Measurements from ENCODE around the gene HMCN1.

Gene HMCN1

DNA sequence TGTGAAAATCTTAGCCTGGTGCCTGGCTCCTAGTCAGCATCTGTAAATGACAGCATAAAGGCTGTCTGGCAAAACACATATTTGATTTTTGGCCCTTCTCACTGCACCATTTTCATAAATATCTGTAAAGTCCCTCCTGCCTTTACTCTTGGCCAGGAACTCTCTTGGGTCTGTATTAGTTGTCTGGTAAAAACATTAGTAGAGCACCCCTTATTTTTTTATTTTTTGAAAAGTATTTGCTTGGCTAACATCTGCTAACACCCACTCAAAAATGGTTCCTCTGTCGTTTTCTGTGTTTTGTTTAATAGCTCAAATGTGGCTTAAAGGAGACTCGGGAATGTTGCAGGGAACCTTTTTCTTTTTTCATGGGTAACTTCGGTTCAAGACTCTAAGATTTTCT is 293.4 kb downstream of the HMCN1 start:
- no peak for DNase-seq (ENCODE audit: low read depth, low spot score)

DNA sequence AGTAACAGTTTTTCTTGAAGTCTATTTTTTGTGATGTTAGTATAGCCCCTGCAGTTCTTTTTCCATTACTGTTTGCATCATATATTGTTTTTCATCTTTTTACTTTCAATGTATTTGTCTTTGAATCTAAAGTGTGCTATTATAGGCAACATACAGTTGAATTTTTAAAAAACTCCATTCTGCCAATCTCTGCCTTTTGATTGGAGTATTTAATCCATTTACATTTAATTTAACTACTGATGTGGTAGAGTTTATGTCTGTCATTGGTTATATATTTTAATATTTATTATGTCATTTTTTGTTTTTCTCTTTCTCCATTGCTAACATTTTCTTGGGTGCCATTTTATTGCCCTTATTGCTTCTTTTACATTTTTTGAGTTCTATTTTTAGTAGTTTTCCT is 296.3 kb downstream of the HMCN1 start:
- no peak for DNase-seq (ENCODE audit: low read depth, low spot score)

DNA sequence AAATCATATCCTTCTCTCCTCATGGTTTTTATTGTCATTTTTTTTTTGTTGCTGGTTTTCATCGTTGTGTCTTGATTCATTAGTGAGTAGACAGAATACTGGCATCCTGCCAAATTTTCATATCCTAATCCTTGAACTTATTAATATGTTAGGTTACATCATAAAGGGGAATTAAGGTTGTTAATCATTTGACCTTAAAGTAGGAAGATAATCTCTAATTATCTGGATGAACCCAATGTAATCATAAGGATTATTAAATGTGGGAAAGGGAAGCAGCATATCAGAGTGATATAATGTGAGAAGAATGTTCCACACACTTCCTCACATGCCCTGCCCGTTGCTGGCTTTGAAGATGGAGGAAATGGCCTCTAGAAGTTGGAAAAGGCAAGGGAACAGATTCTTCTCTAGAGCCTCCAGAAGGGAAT is 299.7 kb downstream of the HMCN1 start:
- no peak for DNase-seq (ENCODE audit: low read depth, low spot score)

DNA sequence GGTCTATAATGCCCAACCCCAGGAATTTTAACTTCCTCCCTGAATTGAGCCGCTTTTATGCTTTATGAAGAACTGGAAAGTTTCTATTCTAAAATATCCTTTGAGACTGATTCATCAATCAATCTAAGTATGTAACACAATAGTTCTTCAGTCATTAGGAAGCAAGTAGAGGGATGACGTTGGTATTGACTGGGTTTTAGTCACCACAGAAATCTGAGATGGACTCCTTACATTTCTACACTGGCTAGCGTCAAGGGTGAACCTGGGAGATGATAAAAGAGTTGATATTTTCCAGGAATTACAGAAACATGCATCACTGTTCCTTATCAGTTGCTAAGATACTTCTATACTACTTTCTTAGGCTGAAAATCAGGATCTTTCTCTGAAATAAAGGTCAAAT is 308.0 kb downstream of the HMCN1 start:
- no peak for DNase-seq (ENCODE audit: low read depth, low spot score)

DNA sequence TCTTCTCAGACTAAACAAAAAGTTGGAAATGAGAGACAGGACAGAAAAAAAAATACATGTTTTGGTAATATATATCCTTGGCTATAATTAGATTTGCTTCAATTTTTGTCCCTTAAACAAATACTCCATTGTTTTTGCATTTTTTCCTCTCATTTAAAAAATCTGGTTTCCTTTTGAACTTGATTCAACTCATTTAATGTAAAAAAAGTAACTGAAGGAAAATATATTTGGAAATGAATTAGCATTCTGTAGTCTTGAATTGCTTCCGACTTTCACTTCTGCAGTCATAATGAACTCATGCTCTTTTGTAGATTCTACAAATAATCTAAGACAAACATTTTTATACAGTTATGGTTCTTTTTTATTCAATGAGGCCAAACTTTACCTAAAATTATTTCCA is 309.1 kb downstream of the HMCN1 start:
- no peak for DNase-seq (ENCODE audit: low read depth, low spot score)

DNA sequence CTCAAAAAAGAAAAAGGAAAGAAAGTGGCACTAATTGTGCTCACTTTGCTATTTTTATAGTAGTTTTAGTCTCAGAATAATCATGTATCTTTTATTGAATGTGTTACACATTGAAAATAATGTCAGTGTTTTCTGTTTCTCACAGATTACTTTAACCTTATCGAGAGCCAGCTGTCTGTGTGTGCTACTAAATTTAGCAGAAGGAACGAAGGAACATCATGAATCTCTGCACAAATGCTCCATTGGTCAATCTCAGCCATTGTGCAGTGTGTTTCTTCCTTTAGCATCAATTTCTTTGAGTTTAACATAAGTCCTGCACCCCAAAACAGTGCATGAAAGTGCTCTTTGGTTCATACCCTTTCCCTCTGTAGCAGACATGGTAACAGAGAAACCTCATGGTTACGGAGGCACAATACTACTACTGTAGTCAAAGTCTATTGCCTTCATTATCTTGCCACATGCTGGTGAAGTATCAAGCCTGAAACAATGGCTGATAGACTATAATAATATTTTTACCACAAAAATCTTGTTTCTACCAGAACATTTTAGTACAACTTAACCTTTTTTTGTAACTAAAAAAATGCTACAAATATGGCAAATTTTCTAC is 310.0 kb downstream of the HMCN1 start:
- no peak for DNase-seq (ENCODE audit: low read depth, low spot score)

DNA sequence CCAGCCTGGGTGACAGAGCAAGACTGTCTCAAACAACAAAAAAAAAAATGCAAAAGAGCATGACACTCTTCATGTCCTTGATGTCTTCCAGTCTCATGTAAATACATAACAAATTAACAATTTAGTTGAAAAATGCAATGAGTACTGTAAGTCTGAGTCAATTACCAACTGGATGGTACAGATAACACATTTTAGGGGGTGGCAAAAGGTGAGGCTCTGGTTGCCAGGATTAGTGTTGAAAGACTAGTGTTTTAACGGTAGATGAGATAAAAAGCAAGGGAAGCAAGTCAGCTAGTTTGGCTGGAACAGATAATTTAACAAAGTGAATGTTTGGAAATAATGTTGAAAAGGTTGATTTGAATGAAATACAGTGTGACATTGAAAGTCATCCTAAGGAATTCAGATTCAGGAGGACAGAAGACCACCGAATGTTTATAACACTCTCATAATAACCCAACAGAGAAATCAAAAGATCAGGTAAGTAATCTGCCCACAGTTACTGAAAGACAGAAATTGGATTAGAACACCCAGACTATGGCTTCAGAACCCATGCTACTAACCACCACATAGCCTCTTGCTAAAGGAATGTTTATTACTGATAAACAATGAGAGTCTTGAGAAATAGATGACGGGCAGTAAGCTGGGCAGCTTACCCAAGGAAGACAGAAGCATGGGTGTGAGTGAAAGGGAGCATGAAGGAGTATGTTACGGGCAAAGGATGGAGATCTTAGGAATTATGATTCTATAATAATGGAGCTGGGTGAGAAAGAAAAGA is 312.4 kb downstream of the HMCN1 start:
- no peak for DNase-seq (ENCODE audit: low read depth, low spot score)

DNA sequence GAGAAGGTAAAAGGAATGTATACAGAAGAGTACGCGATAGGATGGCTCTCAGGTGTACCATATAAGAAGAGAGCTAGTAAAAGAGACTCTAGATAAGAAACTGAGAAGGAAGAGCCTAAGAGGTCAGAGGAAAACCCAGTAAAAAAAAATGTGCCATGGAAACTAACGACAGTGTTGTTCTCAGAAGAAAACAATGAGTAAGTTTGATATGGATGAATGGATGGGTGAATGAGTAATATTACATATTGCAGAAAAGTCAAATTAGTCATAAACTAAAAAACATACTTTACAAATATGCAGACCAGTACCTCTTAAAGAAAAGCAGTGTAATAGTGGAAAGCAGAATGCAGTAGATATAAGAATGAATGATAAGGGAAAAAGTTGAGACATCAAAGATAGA is 316.2 kb downstream of the HMCN1 start:
- no peak for DNase-seq (ENCODE audit: low read depth, low spot score)

DNA sequence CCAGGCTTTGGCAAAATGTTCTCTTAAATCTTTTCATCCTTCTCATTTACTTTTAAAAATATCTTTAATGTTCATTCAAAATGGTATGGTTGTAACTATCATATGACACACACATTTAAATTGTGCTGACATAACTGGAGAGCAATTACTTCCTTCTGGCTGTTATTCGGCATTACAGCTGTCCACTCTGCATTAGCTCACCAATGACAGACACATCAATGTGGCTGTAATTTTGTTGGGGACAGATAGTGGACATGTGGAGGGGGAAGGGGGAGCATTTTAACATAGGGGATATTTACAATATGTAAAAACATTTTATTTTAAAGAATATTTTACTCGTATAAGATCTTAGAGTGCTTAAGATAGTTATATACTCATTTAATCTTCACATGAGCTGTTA is 319.8 kb downstream of the HMCN1 start:
- no peak for DNase-seq (ENCODE audit: low read depth, low spot score)

DNA sequence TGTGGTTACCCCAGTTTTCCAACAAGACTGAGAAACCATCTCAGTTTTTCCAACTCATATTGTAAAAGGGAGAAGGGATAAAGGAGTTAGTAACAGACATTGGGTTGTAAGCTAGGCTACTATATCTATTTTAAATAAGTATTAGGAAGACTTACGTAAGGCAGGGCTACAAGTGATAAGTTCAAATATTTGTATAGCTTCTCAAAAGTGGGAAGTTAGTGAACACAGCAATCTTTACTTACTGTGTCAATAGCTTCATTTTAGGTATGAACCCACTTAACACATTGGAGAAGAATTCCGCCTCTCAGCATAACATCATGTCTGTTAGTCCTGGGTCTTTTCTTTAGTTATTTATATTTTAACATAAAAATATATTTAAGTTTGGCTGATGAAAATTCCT is 320.7 kb downstream of the HMCN1 start:
- DNase-seq (ENCODE audit: low read depth, low spot score), result no peak

DNA sequence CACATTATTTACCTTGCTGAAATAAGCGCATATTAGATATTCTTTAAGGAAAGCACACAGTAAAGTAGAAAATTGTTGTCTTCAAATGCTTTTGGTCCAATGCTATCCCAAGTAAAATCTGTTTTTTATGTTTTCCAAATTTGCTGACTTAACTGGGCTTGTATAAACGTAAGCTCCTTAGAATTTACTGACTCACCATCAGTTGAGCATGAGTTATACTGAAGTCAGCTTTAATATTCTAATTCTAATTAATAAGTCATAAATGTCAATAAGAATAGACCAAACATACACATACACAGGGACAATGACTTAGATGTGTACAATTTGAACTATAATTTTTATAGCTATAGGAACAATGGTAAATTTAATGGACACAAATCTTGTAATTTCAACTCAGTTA is 321.7 kb downstream of the HMCN1 start:
- no peak for DNase-seq (ENCODE audit: low read depth, low spot score)

DNA sequence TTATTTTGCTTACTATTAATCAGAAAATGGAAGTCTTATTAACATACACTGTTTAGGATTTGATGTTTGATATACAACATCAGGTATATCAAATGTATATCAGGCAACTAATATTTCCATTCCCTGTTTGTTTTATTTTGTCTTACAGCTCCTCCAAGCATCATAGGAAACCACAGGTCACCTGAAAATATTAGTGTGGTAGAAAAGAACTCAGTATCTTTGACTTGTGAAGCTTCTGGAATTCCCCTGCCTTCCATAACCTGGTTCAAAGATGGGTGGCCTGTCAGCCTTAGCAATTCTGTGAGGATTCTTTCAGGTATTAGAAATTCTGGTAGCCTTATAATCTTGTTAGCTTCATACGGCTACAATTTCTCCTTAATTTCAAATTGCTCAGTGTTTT is 322.9 kb downstream of the HMCN1 start:
- no peak for DNase-seq (ENCODE audit: low read depth, low spot score)

DNA sequence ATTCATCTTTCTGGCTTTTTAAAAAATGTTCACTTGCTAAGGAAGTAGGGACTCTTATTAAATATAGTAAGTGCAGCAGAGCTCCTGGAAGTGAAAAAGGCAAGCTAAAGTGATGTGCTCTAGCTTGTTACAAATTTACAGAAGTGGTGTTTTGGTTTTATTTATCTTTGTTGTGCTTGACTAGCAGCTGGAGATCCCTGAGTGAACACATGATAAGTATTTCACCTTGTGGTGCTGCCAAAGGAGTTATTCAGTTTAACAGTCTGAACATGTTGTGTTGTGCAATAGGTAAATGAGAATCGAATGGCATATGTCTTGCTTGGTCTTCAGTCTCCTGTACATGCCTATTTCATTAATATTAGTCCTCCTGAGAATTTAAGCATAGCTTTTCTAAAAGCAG is 325.1 kb downstream of the HMCN1 start:
- DNase-seq (ENCODE audit: low read depth, low spot score), result no peak

DNA sequence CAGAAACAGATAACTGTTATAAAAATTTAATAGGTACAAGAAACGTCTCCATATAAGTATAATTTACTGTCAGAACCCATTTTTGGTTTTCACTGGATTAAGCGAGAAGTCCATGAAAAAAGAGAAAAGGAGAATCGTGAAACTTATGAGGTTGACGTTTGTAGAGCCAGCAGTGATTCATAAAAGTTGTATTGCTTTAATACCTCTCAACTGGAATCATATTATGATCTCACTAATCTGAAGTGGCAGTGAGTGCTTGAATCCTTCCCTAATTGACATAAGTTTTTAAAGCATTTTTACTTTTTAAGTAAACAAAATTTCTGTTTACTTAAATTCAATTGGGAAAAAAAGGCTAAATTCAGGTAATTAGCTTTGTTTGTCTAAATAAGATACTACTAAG is 325.6 kb downstream of the HMCN1 start:
- no peak for DNase-seq (ENCODE audit: low read depth, low spot score)

DNA sequence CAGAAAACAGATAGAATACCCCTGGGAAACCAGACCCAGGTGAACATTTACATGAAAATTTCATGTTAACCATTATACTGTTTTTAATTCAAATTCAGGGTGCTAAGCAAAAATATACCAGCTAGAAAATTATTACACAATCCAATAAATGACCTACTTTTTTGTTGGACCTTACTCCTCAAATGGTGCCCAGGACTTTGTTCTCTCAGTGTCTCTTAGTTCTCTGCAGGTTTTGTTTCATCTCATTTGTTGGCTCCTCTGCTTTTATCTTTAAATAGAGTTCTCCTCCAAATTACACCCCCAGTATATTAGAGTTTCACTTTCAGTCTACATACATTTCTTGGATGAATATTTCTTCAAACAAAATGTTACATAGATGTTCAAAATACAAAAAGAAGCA is 326.0 kb downstream of the HMCN1 start:
- no peak for DNase-seq (ENCODE audit: low read depth, low spot score)

DNA sequence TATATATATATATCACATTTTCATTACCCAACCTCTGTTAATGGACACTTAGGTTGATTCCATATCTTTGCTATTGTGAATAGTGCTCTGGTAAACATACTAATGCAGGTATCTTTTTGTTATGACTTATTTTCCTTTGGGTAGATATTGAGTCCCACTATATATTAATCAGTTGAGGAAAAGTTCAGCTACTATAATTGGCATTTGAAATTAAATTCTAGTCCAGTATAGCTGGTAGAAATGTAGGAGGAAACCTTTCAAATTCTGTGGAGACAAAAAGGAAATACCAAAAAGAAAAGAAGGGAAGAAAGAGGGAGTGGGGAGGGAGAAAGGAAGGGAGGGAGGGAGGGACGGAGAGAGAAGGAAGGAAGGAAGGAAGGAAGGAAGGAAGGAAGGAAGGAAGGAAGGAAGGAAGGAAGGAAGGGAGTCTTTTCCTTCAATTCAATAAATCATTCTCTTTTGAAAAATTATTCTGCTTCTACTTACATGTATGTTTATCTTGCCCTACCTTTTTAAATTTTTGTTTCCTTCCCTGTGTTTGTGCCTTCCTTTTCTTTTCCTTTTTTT is 329.0 kb downstream of the HMCN1 start:
- DNase-seq (ENCODE audit: low read depth, low spot score), result no peak

DNA sequence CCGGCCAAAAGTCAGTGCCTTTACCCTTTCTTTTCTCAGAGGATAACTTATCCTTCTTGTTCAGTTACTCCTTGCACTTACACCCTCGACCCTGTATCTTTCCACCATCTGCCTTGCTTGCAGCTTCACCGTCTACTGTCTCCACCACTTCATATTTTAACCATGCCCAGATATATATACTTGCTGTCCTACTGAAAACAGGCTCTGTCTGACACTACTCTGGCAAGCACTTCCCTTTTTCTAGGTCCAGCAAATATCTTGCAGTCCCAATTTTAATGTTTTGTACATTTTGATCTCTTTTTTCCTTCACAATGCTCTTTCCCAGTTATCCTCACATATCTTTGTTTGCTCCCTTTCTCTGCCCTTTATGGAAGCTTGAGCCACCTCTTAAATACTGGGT is 332.2 kb downstream of the HMCN1 start:
- no peak for DNase-seq (ENCODE audit: low read depth, low spot score)

DNA sequence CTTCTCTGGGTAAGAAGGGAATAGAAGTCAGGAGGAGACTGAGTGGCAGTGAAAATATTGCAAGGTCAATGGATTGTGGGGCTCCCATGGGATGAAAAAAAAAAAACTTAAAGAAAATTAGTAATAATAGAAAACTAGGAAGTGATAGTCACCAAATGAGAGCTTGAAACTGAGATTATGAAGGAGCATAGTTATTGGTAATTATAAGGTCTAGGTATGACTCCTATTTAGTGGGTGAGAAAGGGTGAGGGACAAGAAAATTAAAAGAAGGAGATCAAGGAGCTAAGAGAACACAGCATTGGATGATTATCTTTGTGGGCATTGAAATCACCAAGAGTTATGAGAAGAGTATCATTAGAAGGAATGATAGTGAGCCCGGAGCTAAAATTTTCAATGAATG is 339.5 kb downstream of the HMCN1 start:
- no peak for DNase-seq (ENCODE audit: low read depth, low spot score)

DNA sequence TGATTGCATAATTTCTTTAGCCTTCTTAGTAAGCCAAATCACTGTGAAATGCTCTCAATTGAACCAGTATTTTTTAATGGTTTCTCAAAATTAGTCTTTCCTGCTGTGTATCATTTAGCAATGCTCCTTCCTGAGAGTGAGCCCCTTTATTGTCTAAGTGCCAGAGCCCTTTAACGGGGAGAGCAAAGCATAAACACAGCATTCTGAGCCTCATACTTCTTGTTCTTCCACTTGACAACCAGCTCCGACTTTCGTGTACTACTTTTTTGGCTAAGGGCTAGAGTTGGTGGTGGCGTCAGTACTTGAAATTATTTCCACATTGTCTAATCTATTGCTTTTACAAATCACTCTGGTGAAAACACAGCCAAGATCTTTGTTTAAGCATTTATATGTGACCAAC is 341.8 kb downstream of the HMCN1 start:
- no peak for DNase-seq (ENCODE audit: low read depth, low spot score)

DNA sequence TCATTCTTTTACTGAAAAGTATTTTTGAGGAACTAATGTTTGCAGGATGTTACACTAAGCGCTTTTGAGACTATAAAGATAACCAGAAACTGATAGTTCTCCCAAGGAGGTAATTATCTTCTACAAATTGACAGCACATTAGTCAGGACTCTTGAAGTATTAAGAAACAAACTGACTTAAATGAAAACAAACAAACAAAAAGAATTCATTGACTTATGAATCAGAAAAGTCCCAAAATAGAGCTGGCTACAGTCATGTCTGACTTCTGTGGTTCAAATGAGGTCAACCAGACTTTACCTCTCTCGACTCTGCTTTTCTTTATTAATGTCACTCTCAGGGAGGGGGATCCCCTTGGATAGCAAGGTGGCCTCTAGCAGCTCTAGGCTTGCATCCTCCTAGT is 344.1 kb downstream of the HMCN1 start:
- DNase-seq (ENCODE audit: low read depth, low spot score), result no peak

DNA sequence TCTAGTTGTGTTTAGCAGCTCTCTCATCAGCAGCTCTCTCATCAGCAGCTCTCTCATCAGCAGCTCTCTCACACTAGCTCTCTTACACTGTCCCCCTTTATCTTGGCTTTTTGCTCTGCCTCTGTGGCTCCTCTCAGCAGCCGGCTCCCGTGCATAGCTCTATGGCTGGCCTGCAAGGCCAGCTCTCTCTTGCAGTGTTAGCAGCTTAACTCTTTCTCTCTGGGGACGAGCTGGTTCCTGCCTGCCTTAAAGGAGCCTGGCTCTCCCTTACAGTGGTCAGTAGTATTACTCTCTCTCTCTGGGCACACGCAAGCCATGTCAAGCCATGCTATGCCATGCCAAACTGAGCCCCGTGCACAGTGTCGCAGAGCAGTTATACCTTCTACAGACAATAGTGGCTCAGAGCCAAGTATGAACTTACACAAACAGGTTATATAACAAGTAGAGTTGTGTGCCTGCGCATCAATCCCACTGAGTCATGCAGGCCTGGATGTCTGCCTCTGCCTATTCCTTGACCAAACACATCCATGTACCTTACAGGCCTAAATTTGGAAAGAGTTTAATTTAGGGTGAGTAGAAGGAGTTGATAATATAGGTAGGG is 345.0 kb downstream of the HMCN1 start:
- DNase-seq (ENCODE audit: low read depth, low spot score), result no peak

DNA sequence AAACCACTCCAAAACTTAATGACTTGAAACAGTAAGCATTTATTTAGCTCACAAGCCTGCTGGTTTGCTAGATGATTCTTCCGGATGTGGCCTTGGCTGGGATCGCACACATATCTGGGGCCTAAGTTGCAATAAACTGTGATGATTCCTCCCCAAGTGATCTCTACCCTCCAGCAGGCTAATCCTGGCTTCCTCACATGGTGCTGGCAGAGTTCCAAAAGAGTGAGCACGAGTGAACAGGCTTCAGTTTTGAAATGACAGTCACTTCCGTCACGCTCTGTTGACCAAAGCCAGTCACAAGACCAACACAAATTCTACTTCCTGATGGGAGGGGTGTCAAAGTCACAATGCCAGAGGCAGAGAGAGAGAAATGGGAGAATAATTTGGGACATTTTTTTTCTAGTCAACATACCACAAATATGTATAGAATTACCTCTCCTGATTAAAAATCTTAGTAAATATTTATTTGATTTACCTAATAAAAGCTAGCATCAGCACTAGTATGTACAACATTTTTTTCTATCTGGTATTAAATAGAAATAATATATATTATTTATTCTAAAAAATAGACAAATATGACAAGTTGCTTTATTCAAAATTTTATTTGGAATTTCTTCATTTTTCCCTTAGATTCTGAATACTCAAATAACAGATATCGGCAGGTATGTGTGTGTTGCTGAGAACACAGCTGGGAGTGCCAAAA is 348.2 kb downstream of the HMCN1 start:
- peak; percentile 44 for DNase-seq (ENCODE audit: low read depth, low spot score)
